HepG2 (cell line): Measurements from ENCODE around the gene ATP7B. TPM values are rescaled to one million over a fixed set of nuclear protein-coding genes. Genes with fewer than 3 reads are reported as not detected.

Experiments used
- AKAP8 ChIP-seq: sonication (generic); formaldehyde crosslinking; IDR thresholded peaks from 2 replicates; pipeline ENCODE4 v1.5.1; 2020; ENCODE audit warnings: mild to moderate bottlenecking, missing genetic modification reagents
- ARNTL ChIP-seq: sonication (generic); formaldehyde crosslinking; IDR thresholded peaks from 2 replicates; pipeline ENCODE4 v1.4.0; 2020; ENCODE audit warnings: mild to moderate bottlenecking, missing genetic modification reagents
- DMAP1 ChIP-seq: IDR thresholded peaks from 2 replicates; pipeline ENCODE4 v1.6.1; 2016
- DPF2 ChIP-seq: sonication (generic); formaldehyde crosslinking; IDR thresholded peaks from 2 replicates; pipeline ENCODE4 v1.4.0; 2020; ENCODE audit warnings: mild to moderate bottlenecking, low read depth, missing genetic modification reagents, borderline replicate concordance
- HDAC2 ChIP-seq: sonication (generic); formaldehyde crosslinking; IDR thresholded peaks from 2 replicates; pipeline ENCODE4 v1.4.0; 2020; ENCODE audit warnings: missing genetic modification reagents
- HNRNPK ChIP-seq: fragments of 200-400 bp; formaldehyde crosslinking; IDR thresholded peaks from 2 replicates; pipeline ENCODE4 v1.6.1; 2018; ENCODE audit warnings: low read length, low read depth, moderate library complexity, mild to moderate bottlenecking; ENCODE audit not compliant: poor library complexity, severe bottlenecking
- ISL2 ChIP-seq: sonication (generic); formaldehyde crosslinking; IDR thresholded peaks from 2 replicates; pipeline ENCODE4 v1.5.0; 2020; ENCODE audit warnings: missing genetic modification reagents
- JUND ChIP-seq: sonication (generic); formaldehyde crosslinking; IDR thresholded peaks from 2 replicates; pipeline ENCODE4 v1.8.0; 2022; ENCODE audit warnings: mild to moderate bottlenecking, missing genetic modification reagents
- KDM5A ChIP-seq: fragments of 200-600 bp; sonication (generic); IDR thresholded peaks from 2 replicates; pipeline ENCODE4 v1.7.0; 2018; ENCODE audit warnings: antibody characterized with exemption, mild to moderate bottlenecking, low read length, borderline replicate concordance
- KDM6A ChIP-seq: IDR thresholded peaks from 2 replicates; pipeline ENCODE4 v1.6.1; 2016; ENCODE audit warnings: low read depth
- MBNL3 ChIP-seq: fragments of 250-450 bp; sonication (Bioruptor Pico); conservative IDR thresholded peaks from 2 replicates; pipeline ENCODE4 v1.8.0; 2022; ENCODE audit warnings: mild to moderate bottlenecking, inconsistent platforms
- NFE2 ChIP-seq: sonication (generic); formaldehyde crosslinking; IDR thresholded peaks from 2 replicates; pipeline ENCODE4 v1.4.0; 2020; ENCODE audit warnings: missing genetic modification reagents
- NFKBIZ ChIP-seq: IDR thresholded peaks from 2 replicates; pipeline ENCODE4 v1.6.1; 2018; ENCODE audit warnings: missing genetic modification reagents, missing compliant biosample characterization
- SOX13 ChIP-seq, 3 experiments: fragments of 450-650 bp in 1 of 3; sonication (generic) in 1 of 3; formaldehyde crosslinking in 1 of 3; IDR thresholded peaks in 2 of 3; conservative IDR thresholded peaks in 1 of 3; 2 replicates each; pipeline versions ENCODE4 v1.5.0 to v1.6.1; 2016 to 2020; ENCODE audit warnings: antibody characterized with exemption in 1 of 3, mild to moderate bottlenecking in 1 of 3, missing compliant biosample characterization in 1 of 3, missing genetic modification reagents in 1 of 3, moderate library complexity in 1 of 3
- SOX5 ChIP-seq: IDR thresholded peaks from 2 replicates; pipeline ENCODE4 v1.6.1; 2016; ENCODE audit warnings: borderline replicate concordance
- SP1 ChIP-seq, 2 experiments: fragments of 450-650 bp in 1 of 2; sonication (generic) in 1 of 2; formaldehyde crosslinking in 1 of 2; IDR thresholded peaks; 2 replicates each; pipeline versions ENCODE4 v1.4.0 to v1.6.1; 2016 to 2020; ENCODE audit warnings: missing genetic modification reagents in 1 of 2
- TGIF2 ChIP-seq: IDR thresholded peaks from 2 replicates; pipeline ENCODE4 v1.6.1; 2016; ENCODE audit warnings: control low read depth, missing compliant biosample characterization
- TSC22D2 ChIP-seq: sonication (generic); formaldehyde crosslinking; IDR thresholded peaks from 2 replicates; pipeline ENCODE4 v1.5.1; 2020; ENCODE audit warnings: missing genetic modification reagents, mild to moderate bottlenecking, borderline replicate concordance
- ZIK1 ChIP-seq: sonication (generic); formaldehyde crosslinking; IDR thresholded peaks from 2 replicates; pipeline ENCODE4 v1.5.0; 2020; ENCODE audit warnings: mild to moderate bottlenecking, low read depth, missing genetic modification reagents, borderline replicate concordance
- ZNF235 ChIP-seq: sonication (generic); formaldehyde crosslinking; IDR thresholded peaks from 2 replicates; pipeline ENCODE4 v1.8.1; 2023; ENCODE audit warnings: mild to moderate bottlenecking, missing genetic modification reagents, borderline replicate concordance
- ZNF296 ChIP-seq: sonication (generic); formaldehyde crosslinking; conservative IDR thresholded peaks from 2 replicates; pipeline ENCODE4 v1.5.0; 2020; ENCODE audit warnings: mild to moderate bottlenecking, missing genetic modification reagents
- ZNF879 ChIP-seq: sonication (generic); formaldehyde crosslinking; IDR thresholded peaks from 2 replicates; pipeline ENCODE4 v1.8.1; 2023; ENCODE audit warnings: missing genetic modification reagents
- polyA plus RNA-seq, 8 experiments: library from polyadenylated mRNA; depleted of rRNA in 3 of 8; stranded (reverse) in 7 of 8; unstranded in 1 of 8; fragments of >200 nt; fragmentation: Illumina TruSeq in 4 of 8; extraction: Trizol in 4 of 8; gene quantifications; 2 replicates each; pipeline versions ENCODE4 v1.2.1 to v1.2.3, GENCODE V29; 2011 to 2016; ENCODE audit warnings: low read depth in 4 of 8, missing spikeins in 1 of 8, mixed read lengths in 1 of 8; ENCODE audit not compliant: insufficient read depth in 1 of 8
- total RNA-seq, 5 experiments: library from RNA; depleted of rRNA; stranded (reverse); fragments of >200 nt; fragmentation: Illumina TruSeq; extraction: Trizol; gene quantifications; 2 replicates each; pipeline ENCODE4 v1.2.3, GENCODE V29; 2016; ENCODE audit warnings: low read depth in 1 of 5
- TF ChIP-seq, protein P1 (sequence below): sonication (generic); formaldehyde crosslinking; conservative IDR thresholded peaks from 2 replicates; pipeline ENCODE4 v1.8.0; 2022; ENCODE audit warnings: low read depth, missing genetic modification reagents
- TF ChIP-seq, protein P2 (sequence below): IDR thresholded peaks from 2 replicates; pipeline ENCODE4 v1.6.1; 2018; ENCODE audit warnings: missing genetic modification reagents

ATP7B gene
- total and polyA plus RNA-seq, 2 of the 13 experiments (the other 11 are each of a cell fraction or from before 2014, with no cell fraction given) = 31.8 to 57.4 TPM

DNA sequence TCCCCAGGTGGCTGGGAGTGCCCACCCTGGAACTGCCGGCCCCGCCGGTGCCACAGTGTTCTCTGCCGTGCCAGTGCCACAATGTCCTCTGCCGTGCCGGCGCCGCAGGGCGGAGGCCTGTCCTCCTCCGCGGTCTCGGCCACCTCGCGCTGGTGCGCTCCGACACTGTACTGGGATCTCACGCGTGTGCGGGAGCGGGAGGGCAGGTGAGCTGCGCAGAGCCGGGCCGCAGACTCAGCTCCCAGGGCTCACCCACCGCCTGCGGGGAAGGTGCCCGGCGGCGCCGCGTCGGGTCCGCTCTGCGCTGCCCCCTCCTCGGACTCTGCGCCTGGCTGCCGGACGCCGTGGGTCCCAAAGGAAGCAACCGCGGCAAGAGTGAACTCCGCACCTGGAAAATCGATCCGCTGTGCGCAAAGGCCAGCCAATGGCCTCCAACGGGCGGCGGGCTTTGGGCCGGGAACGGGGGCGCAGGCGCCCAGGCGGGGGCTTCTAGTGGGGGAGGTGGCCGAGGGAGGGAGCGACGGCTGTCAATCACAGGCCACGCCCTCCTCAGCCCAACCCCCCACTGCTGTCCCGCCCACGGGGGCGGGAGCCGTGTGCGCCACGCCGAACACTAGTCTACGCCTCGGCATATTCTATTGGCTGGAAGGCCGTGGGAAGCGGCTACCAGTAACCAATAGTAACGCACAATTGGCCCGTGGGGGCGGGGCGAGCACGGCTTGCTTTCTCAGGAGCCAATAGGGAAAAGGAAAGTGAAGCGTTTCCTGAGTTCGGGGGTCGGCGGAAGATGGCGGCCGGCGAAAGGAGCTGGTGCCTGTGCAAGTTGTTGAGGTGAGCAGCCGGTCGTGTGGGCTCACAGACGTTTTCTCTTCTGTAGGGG is 622 bp upstream of the ATP7B start, which contains the start of gene ALG11 (continued):
- TF ChIP-seq, protein P1, sequence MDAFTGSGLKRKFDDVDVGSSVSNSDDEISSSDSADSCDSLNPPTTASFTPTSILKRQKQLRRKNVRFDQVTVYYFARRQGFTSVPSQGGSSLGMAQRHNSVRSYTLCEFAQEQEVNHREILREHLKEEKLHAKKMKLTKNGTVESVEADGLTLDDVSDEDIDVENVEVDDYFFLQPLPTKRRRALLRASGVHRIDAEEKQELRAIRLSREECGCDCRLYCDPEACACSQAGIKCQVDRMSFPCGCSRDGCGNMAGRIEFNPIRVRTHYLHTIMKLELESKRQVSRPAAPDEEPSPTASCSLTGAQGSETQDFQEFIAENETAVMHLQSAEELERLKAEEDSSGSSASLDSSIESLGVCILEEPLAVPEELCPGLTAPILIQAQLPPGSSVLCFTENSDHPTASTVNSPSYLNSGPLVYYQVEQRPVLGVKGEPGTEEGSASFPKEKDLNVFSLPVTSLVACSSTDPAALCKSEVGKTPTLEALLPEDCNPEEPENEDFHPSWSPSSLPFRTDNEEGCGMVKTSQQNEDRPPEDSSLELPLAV = no peak
- no peak for TF ChIP-seq HNRNPK
- no peak for TF ChIP-seq NFE2 (CRISPR knock-in tag)
- peak; percentile 69 for TF ChIP-seq SOX5 (CRISPR knock-in tag)
- peak; percentile 89 for TF ChIP-seq DPF2 (CRISPR knock-in tag)
- TF ChIP-seq NFKBIZ (CRISPR knock-in tag) = peak; percentile 60; the same call in 1 of the 2 replicates
- no peak for TF ChIP-seq ZNF296 (CRISPR knock-in tag)
- peak; percentile 90 for TF ChIP-seq ISL2 (CRISPR knock-in tag)
- TF ChIP-seq SOX13 (IDR thresholded peaks at IDR 0.05) = 0 out of 2 replicates have a peak, but pooled peaks have one; percentile 5
- TF ChIP-seq SOX13 (CRISPR knock-in tag; conservative IDR thresholded peaks at IDR 0.05 in 1 of 2, IDR thresholded peaks at IDR 0.05 in 1 of 2) = peak in 1 of 2 experiments; percentile 83; a peak in 2 of 4 replicates
- TF ChIP-seq TGIF2 (CRISPR knock-in tag) = peak; percentile 45; the same call in 1 of the 2 replicates
- TF ChIP-seq KDM6A (CRISPR knock-in tag) = peak; percentile 87
- TF ChIP-seq JUND (CRISPR knock-in tag) = peak; percentile 66
- TF ChIP-seq SP1 (IDR thresholded peaks at IDR 0.05) = peak; percentile 66; the same call in 1 of the 2 replicates
- peak; percentile 99 for TF ChIP-seq SP1 (CRISPR knock-in tag; IDR thresholded peaks at IDR 0.05)
- TF ChIP-seq DMAP1 (CRISPR knock-in tag) = peak; percentile 81
- TF ChIP-seq KDM5A = no peak; the same call in 1 of the 2 replicates
- TF ChIP-seq, protein P2, sequence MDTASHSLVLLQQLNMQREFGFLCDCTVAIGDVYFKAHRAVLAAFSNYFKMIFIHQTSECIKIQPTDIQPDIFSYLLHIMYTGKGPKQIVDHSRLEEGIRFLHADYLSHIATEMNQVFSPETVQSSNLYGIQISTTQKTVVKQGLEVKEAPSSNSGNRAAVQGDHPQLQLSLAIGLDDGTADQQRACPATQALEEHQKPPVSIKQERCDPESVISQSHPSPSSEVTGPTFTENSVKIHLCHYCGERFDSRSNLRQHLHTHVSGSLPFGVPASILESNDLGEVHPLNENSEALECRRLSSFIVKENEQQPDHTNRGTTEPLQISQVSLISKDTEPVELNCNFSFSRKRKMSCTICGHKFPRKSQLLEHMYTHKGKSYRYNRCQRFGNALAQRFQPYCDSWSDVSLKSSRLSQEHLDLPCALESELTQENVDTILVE = peak; percentile 83; the same call in 1 of the 2 replicates
- peak; percentile 81; the same call in 1 of the 2 replicates for TF ChIP-seq ZIK1 (CRISPR knock-in tag)
- peak; percentile 71; the same call in 1 of the 2 replicates for TF ChIP-seq ZNF879 (CRISPR knock-in tag)
- TF ChIP-seq AKAP8 (CRISPR knock-in tag) = peak; percentile 86
- TF ChIP-seq ARNTL (CRISPR knock-in tag) = peak; percentile 89
- TF ChIP-seq ZNF235 (CRISPR knock-in tag) = no peak
- no peak for TF ChIP-seq MBNL3 (CRISPR knock-in tag)
- TF ChIP-seq HDAC2 (CRISPR knock-in tag) = peak; percentile 82
- peak; percentile 55; the same call in 1 of the 2 replicates for TF ChIP-seq TSC22D2 (CRISPR knock-in tag)
